ENCODE data around the gene AFTPH.

GRCh38 chr2:64610316-64610855, 86.3 kb downstream of the AFTPH start:
- no peak for TF ChIP-seq CTCF (IDR thresholded peaks at IDR 0.05)
- TF ChIP-seq POLR2A (IDR thresholded peaks at IDR 0.05) = no peak

Measured in body of pancreas (tissue), 4 donors.